Spleen (tissue), 11 donors: Measurements from ENCODE around the gene PAX5. TPM values are rescaled to one million over a fixed set of nuclear protein-coding genes. Genes with fewer than 3 reads are reported as not detected.
A peak's percentile ranks its signal among the peaks of the same experiment; 100 is the strongest.

ENCODE experiments used
- DNase-seq: peaks from one replicate; pipeline ENCODE4 v3.0.0-alpha.2; 2020
- H3K27ac ChIP-seq, 8 donors: fragments of 200-600 bp; sonication (generic) in 7 of 8; 1 replicate in 4 of 8; 2 replicates in 4 of 8; pipeline versions ENCODE4 v1.5.0 to v1.8.0; 2016 to 2021; ENCODE audit warnings: inconsistent platforms in 4 of 8, mild to moderate bottlenecking in 4 of 8, moderate library complexity in 1 of 8
- H3K27me3 ChIP-seq, 7 donors: fragments of 200-600 bp; sonication (generic) in 6 of 7; replicated peaks in 1 of 7; 1 replicate in 4 of 7; 2 replicates in 3 of 7; pipeline versions ENCODE4 v1.5.0 to v1.8.0; 2016 to 2021; ENCODE audit warnings: inconsistent platforms in 3 of 7, mild to moderate bottlenecking in 1 of 7
- H3K36me3 ChIP-seq, 6 donors: fragments of 200-600 bp; sonication (generic) in 5 of 6; 1 replicate in 4 of 6; 2 replicates in 2 of 6; pipeline versions ENCODE4 v1.5.0 to v1.8.0; 2016 to 2021; ENCODE audit warnings: inconsistent platforms in 2 of 6
- H3K4me1 ChIP-seq, 6 donors: fragments of 200-600 bp; sonication (generic) in 5 of 6; 1 replicate in 3 of 6; 2 replicates in 3 of 6; pipeline versions ENCODE4 v1.5.0 to v1.8.0; 2016 to 2021; ENCODE audit warnings: inconsistent platforms in 3 of 6
- H3K4me3 ChIP-seq, 8 donors: fragments of 200-600 bp; sonication (generic) in 7 of 8; 1 replicate in 4 of 8; 2 replicates in 4 of 8; pipeline versions ENCODE4 v1.5.0 to v1.8.0; 2016 to 2021; ENCODE audit warnings: inconsistent platforms in 4 of 8, mild to moderate bottlenecking in 4 of 8, moderate library complexity in 2 of 8
- H3K9me3 ChIP-seq, 8 donors: fragments of 200-600 bp; sonication (generic) in 7 of 8; 1 replicate in 4 of 8; 2 replicates in 4 of 8; pipeline versions ENCODE4 v1.5.0 to v1.8.0; 2016 to 2021; ENCODE audit warnings: inconsistent platforms in 4 of 8
- CTCF ChIP-seq, 11 experiments: fragments of 200-600 bp in 7 of 11; fragments of 450-650 bp in 4 of 11; sonication (generic) in 4 of 11; IDR thresholded peaks in 8 of 11; conservative IDR thresholded peaks in 3 of 11; 1 replicate in 7 of 11; 2 replicates in 4 of 11; pipeline versions ENCODE4 v1.4.0 to v1.8.0; 2016 to 2021; ENCODE audit warnings: antibody characterized with exemption in 11 of 11, inconsistent platforms in 4 of 11, mild to moderate bottlenecking in 1 of 11
- POLR2A ChIP-seq, 3 donors: fragments of 450-650 bp; IDR thresholded peaks; one replicate each; pipeline ENCODE4 v1.5.1; 2017; ENCODE audit warnings: antibody characterized with exemption in 3 of 3, mild to moderate bottlenecking in 1 of 3
- POLR2AphosphoS5 ChIP-seq, 3 donors: sonication (generic); formaldehyde crosslinking; IDR thresholded peaks; one replicate each; pipeline ENCODE4 v1.5.1; 2017; ENCODE audit warnings: antibody characterized with exemption in 3 of 3
- WGBS, 5 donors: extraction: QIAGEN DNeasy Blood & Tissue Kit in 3 of 5; methylation state at CpG; one replicate each; pipeline versions ENCODE4 v1.1.5 to v1.1.7; 2013 to 2018; 5-methylcytosine and 5-hydroxymethylcytosine counted together
- intact Hi-C: fragments of 100-400 bp; cut with DNase I; formaldehyde crosslinking; loops from one replicate; pipeline ENCODE4 v1.15.0; 2023; ENCODE audit warnings: low total_unique reads
- polyA plus RNA-seq, 3 donors: library from polyadenylated mRNA; stranded (reverse); fragments of 200-250 nt; gene quantifications; one replicate each; pipeline ENCODE4 v1.2.1, GENCODE V29; 2013
- total RNA-seq, 7 donors: library from RNA; depleted of rRNA in 3 of 7; stranded (reverse); fragments of >200 nt in 3 of 7; fragmentation: NEBNext Ultra II Directional in 4 of 7; extraction: Animal tissue kit (Norgen Biotek cat#: 25700) in 4 of 7; gene quantifications; one replicate each; pipeline versions ENCODE4 v1.1.0 to v1.2.1, GENCODE V29; 2016 to 2021
- donor health status: healthy with polysubstance abuse.
- donor health status: DM: no; HTN: no; CAD: no; lungs with moderate emphysema.
- donor health status: DM: no; HTN: no; CAD: no.
- donor health status: Bipolar disorder and iron deficiency.
- donor health status: healthy.
- donor health status: DM: no; HTN: no; CAD: no.
- donor health status: DM: yes; HTN: yes; CAD: no.

The PAX5 gene
- total and polyA plus RNA-seq, 10 donors = 15.9 to 120 (median 53.0) TPM

DNA sequence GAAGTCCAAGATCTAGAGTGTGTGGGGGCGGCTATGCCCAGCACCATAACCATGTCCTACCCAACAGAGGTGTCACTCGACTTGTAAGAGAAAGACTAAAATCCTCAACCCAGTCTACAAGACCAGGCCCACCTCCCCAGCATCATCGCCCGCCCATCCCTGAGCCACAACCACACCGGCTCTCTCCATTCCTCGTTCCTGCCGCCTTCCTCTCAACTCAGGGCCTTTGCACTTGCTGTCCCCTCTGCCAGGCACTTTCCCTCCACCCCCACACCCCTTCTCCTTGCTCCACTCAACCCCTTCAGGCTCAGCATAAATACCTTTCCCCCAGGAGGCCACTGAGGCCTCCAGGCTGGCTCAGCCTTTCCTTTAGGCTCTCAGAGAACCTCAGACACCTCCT, 69.3 kb downstream of the PAX5 start:
- WGBS, 5 donors = 89 to 93% (median 91%) methylated on average over 7 of the region's 7 CpGs
- no peaks in the 10 kb centered on the region for H3K9me3 ChIP-seq

GRCh38 chr9:36963346-36963745, 70.7 kb downstream of the PAX5 start:
- intact Hi-C loops = no loop called here
- no peak for DNase-seq
- Histone ChIP-seq H3K4me1 (peaks cover 0 to 6% (median 0%) of the 10 kb centered on the region in 6 donors), H3K36me3 (peaks cover 0 to 85% (median 17%) of the 10 kb centered on the region in 6 donors), H3K27me3 (peaks cover 0 to 9% (median 0%) of the 10 kb centered on the region in 7 donors), H3K27ac (no peak overlapping the region), H3K4me3 (no peak overlapping the region), H3K9me3 (no peaks in the 10 kb centered on the region)
- WGBS, 5 donors = 76 to 89% (median 81%) methylated on average over 7 of the region's 7 CpGs
- TF ChIP-seq POLR2A (IDR thresholded peaks at IDR 0.05) (no peak), POLR2AphosphoS5 (IDR thresholded peaks at IDR 0.05) (no peak), CTCF (IDR thresholded peaks at IDR 0.05 in 8 of 11, conservative IDR thresholded peaks at IDR 0.05 in 3 of 11) (no peak)

More for the DNA sequence above, 69.3 kb downstream of the PAX5 start:
- H3K4me3 ChIP-seq = no peak overlapping the region
- TF ChIP-seq POLR2AphosphoS5 (IDR thresholded peaks at IDR 0.05) (no peak), POLR2A (IDR thresholded peaks at IDR 0.05) (no peak), CTCF (IDR thresholded peaks at IDR 0.05 in 8 of 11, conservative IDR thresholded peaks at IDR 0.05 in 3 of 11) (no peak)
- H3K27ac ChIP-seq = no peak overlapping the region
- no peak for DNase-seq
- H3K27me3 ChIP-seq = peaks cover 0 to 6% (median 0%) of the 10 kb centered on the region in 7 donors
- H3K36me3 ChIP-seq = peaks cover 0 to 74% (median 17%) of the 10 kb centered on the region in 6 donors
- intact Hi-C loops = no loop called here
- H3K4me1 ChIP-seq = peaks cover 0 to 19% (median 0%) of the 10 kb centered on the region in 6 donors

DNA sequence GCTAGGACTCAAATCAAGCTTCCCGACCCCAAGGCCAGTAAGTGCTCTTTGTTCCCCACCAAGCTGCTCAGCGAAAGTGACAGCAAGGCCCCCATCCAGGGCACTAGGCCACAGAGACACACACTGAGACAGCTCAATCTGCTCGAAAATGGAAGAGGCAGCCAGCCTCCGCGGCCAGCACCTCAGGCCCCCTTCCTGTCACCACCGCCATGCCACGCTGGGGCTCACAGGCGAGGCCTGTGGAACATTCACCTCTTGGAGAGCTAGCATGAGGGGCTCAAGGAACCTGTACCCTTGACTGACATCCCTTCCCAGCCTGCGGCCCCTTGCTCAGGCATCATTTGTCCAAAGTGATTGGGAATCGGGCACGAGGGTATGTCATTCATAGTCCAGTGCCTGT, 71.4 kb downstream of the PAX5 start:
- Histone ChIP-seq H3K27ac (no peak overlapping the region), H3K36me3 (peaks cover 0 to 91% (median 17%) of the 10 kb centered on the region in 6 donors), H3K4me1 (peaks cover 0 to 6% (median 0%) of the 10 kb centered on the region in 6 donors), H3K4me3 (no peak overlapping the region), H3K27me3 (peaks cover 0 to 9% (median 0%) of the 10 kb centered on the region in 7 donors), H3K9me3 (no peaks in the 10 kb centered on the region)
- no peak for DNase-seq
- intact Hi-C loops = no loop called here
- WGBS, 5 donors = 89 to 95% (median 92%) methylated on average over 11 of the region's 11 CpGs
- TF ChIP-seq POLR2AphosphoS5 (IDR thresholded peaks at IDR 0.05) = peak in 1 of 3 donors; percentile 30
- no peak for TF ChIP-seq CTCF (IDR thresholded peaks at IDR 0.05 in 8 of 11, conservative IDR thresholded peaks at IDR 0.05 in 3 of 11)

DNA sequence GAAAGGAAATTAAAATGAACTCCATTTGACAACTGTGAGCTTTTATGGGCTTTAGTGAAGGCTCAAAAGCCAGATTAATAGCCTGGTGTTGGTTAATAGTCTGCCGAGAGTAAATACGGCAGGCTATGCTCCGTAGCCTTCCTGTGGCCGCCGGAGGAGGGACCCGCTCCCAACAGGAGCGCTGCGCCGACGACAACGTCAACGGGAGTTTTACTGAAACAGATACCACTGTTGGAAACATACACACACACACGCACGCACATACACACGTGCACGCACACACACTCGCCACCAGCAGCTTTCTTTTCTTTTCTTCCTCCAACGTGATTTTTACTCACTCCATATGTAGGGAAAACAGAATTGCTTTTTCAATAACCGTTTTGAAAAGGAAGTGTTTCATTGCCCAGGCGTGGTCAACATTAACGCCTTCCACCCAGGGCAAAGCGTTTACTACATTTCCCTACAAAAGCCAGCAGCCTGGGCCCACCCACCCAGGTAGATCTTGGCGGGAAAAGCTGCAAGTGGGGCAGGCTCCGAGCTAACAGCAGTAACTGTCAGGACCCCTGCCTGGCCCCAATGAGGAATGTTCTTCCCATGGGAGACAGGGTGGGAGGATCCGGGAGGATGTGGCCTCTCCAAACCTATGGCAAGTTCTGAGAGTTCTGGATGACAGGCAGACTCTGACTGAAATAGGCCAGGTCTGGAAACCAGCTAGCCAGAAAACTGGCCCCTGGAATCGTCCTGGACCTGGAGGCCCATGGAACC, 72.3 kb downstream of the PAX5 start:
- DNase-seq = no peak
- peak overlapping the region in 2 of 8 donors; percentile 14 to 34 for H3K4me3 ChIP-seq
- H3K36me3 ChIP-seq = peaks cover 0 to 89% (median 17%) of the 10 kb centered on the region in 6 donors
- TF ChIP-seq POLR2A (IDR thresholded peaks at IDR 0.05) (no peak), CTCF (IDR thresholded peaks at IDR 0.05 in 8 of 11, conservative IDR thresholded peaks at IDR 0.05 in 3 of 11) (no peak), POLR2AphosphoS5 (IDR thresholded peaks at IDR 0.05) (peak in 1 of 3 donors; percentile 29)
- H3K9me3 ChIP-seq = no peaks in the 10 kb centered on the region
- H3K27ac ChIP-seq = no peak overlapping the region
- H3K27me3 ChIP-seq = peaks cover 0 to 15% (median 0%) of the 10 kb centered on the region in 7 donors
- intact Hi-C loops = no loop called here
- 38 to 50% (median 39%) methylated on average over 26 of the region's 26 CpGs for WGBS, 5 donors
- peaks cover 0 to 6% (median 0%) of the 10 kb centered on the region in 6 donors for H3K4me1 ChIP-seq
